Activated CD4-positive, alpha-beta T cell treated with anti-CD3 and anti-CD28 coated beads for 36 hours (primary cell): Measurements from ENCODE around the gene EMP2. TPM values are rescaled to one million over a fixed set of nuclear protein-coding genes. Genes with fewer than 3 reads are reported as not detected.
"Not testable (repeated sequence)": the region's sequence is repeated elsewhere in the genome, so short reads cannot be mapped to it uniquely, and the experiment has no call there.

Source experiments
- ATAC-seq: fragments of 200-7000 bp; cut with Tn5 transposase; one replicate; pipeline ENCODE4 v1.10.0; 2021; ENCODE audit warnings: mild to moderate bottlenecking, moderate library complexity
- CTCF ChIA-PET: fragments of 350-600 bp; sonication (Branson Sonifier 250); formaldehyde crosslinking; loops from one replicate; lab custom pipeline; 2021; ENCODE audit warnings: antibody characterized with exemption; lab: Charles Lee
- POLR2A ChIA-PET: fragments of 350-600 bp; sonication (Branson Sonifier 250); formaldehyde crosslinking; loops from one replicate; lab custom pipeline; 2021; ENCODE audit warnings: antibody characterized with exemption, inconsistent platforms; lab: Charles Lee
- DNase-seq: peaks from one replicate; pipeline ENCODE4 v3.0.0-alpha.2; 2020
- H3K27ac Mint-ChIP-seq: one replicate; pipeline ENCODE4 v1.8.0; 2021; ENCODE audit warnings: mixed read lengths
- H3K27me3 Mint-ChIP-seq: one replicate; pipeline ENCODE4 v1.8.0; 2021; ENCODE audit warnings: mixed read lengths
- H3K36me3 Mint-ChIP-seq: one replicate; pipeline ENCODE4 v1.8.0; 2021; ENCODE audit warnings: low read depth, mixed read lengths
- H3K4me1 Mint-ChIP-seq: one replicate; pipeline ENCODE4 v1.8.0; 2021; ENCODE audit warnings: mixed read lengths
- H3K4me3 Mint-ChIP-seq: one replicate; pipeline ENCODE4 v1.8.0; 2021; ENCODE audit warnings: mild to moderate bottlenecking, moderate library complexity, mixed read lengths
- H3K9me3 Mint-ChIP-seq: one replicate; pipeline ENCODE4 v1.8.0; 2021; ENCODE audit warnings: low read depth, mixed read lengths
- intact Hi-C, 2 experiments: fragments of 100-400 bp; cut with DNase I in 1 of 2; cut with micrococcal nuclease in 1 of 2; formaldehyde crosslinking; loops; one replicate each; pipeline versions ENCODE4 v1.14.2 to v1.15.1; 2022 to 2024; cut with DNase I, micrococcal nuclease
- total RNA-seq, 2 experiments: library from RNA; stranded (reverse); gene quantifications; one replicate each; pipeline ENCODE4 v1.2.3, GENCODE V29; 2021

The EMP2 gene, protein sequence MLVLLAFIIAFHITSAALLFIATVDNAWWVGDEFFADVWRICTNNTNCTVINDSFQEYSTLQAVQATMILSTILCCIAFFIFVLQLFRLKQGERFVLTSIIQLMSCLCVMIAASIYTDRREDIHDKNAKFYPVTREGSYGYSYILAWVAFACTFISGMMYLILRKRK
- not detected for total RNA-seq

- no peaks in the 10 kb centered on the region for H3K36me3 Mint-ChIP-seq
- no peak for DNase-seq
- ChIA-PET CTCF (interaction anchor here (0.6 to 0.8 kb wide), 2 partner anchors 58 to 1304 kb away, joined by 3 to 5 read pairs; no protein-coding TSS in a partner anchor), POLR2A (no interaction called here)
- intact Hi-C loops = no loop called here
- no peak within 1 kb of the TSS for H3K27ac Mint-ChIP-seq
- no peaks in the 10 kb centered on the region for H3K9me3 Mint-ChIP-seq
- peaks cover 43% of the 10 kb centered on the region for H3K27me3 Mint-ChIP-seq
- H3K4me1 Mint-ChIP-seq = no peaks in the 10 kb centered on the region
- H3K4me3 Mint-ChIP-seq = no peak within 1 kb of the TSS
- peak; percentile 30 for ATAC-seq
Measured at GRCh38 chr16:10579965-10580882, at the start of gene EMP2. TSS of gene EMP2 (minus strand) at chr16:10580598. CDS start at chr16:10547617, 32,981 bp downstream.

- DNase-seq (no peak), ATAC-seq (no peak)
- no peak overlapping the region for H3K27ac Mint-ChIP-seq
- H3K4me3 Mint-ChIP-seq = no peak overlapping the region
- intact Hi-C loops = no loop called here
- CTCF ChIA-PET = no interaction called here
- POLR2A ChIA-PET = no interaction called here
- peaks cover 9% of the 10 kb centered on the region for H3K27me3 Mint-ChIP-seq
- no peaks in the 10 kb centered on the region for H3K36me3 Mint-ChIP-seq
- no peaks in the 10 kb centered on the region for H3K9me3 Mint-ChIP-seq
- H3K4me1 Mint-ChIP-seq = no peaks in the 10 kb centered on the region
Measured at GRCh38 chr16:10629592-10629963, 49.2 kb upstream of the EMP2 start.

DNA sequence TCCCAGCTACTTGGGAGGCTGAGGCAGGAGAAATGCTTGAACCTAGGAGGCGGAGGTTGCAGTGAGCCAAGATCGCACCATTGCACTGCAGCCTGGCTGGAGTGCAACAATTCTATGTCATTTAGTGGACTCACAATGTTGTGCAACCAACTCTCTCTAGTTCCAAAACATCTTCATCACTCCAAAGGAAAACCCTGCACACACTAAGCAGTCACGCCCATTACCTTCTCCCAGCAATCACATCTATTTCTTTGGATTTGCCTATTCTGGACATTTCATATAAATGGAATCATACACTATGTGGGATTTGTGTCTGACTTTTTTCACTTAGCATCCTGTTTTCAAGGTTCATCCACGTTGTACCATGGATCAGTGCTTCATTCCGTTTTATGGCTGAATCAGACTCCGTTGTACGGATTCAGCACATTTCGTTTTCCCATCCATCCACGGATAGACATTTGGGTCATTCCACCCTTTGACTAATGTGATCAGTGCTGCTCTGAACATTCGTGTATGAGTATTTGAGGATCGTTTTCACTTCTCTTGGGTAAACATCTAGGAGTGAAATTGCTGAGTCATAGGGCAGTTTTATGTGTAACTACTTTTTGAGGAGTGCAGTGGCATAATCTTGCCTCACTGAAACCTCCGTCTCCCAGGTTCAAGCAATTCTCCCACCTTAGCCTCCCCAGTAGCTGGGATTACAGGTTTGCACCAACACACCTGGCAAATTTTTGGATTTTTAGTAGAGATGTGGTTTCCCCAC, 45.4 kb upstream of the EMP2 start:
- Mint-ChIP-seq H3K4me3 (no peak overlapping the region), H3K27me3 (peaks cover 3% of the 10 kb centered on the region), H3K27ac (no peak overlapping the region), H3K36me3 (no peaks in the 10 kb centered on the region), H3K9me3 (no peaks in the 10 kb centered on the region), H3K4me1 (no peaks in the 10 kb centered on the region)
- ATAC-seq (no peak), DNase-seq (no peak)
- intact Hi-C loops = no loop called here
- ChIA-PET CTCF (no interaction called here), POLR2A (no interaction called here)

GRCh38 chr16:10624527-10624926, 44.1 kb upstream of the EMP2 start:
- Mint-ChIP-seq H3K27me3 (peaks cover 7% of the 10 kb centered on the region), H3K36me3 (no peaks in the 10 kb centered on the region), H3K27ac (no peak overlapping the region), H3K9me3 (no peaks in the 10 kb centered on the region), H3K4me3 (no peak overlapping the region), H3K4me1 (peaks cover 2% of the 10 kb centered on the region)
- ChIA-PET POLR2A (no interaction called here), CTCF (no interaction called here)
- no peak for ATAC-seq
- intact Hi-C loops = no loop called here
- no peak for DNase-seq

DNA sequence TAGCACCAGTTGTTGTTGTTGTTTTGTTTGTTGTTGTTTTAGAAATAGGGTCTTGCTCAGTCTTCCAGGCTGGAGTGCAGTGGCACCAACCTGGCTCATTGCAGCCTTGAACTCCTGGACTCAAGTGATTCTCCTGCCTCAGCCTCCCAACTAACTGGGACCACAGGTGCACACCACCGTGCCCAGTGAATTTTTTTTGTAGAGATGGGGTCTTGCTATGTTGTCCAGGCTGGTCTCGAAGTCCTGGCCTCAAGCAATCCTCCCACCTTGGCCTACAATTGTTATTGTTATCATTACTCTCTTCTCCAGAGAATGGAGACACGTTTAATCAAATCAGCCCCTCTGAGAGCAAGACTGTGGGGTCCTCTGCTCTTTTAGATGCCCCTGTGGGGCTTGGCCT, 42.7 kb upstream of the EMP2 start:
- no peaks in the 10 kb centered on the region for H3K9me3 Mint-ChIP-seq
- H3K4me1 Mint-ChIP-seq = peaks cover 2% of the 10 kb centered on the region
- no peak overlapping the region for H3K4me3 Mint-ChIP-seq
- H3K27me3 Mint-ChIP-seq = peaks cover 12% of the 10 kb centered on the region
- no peak for ATAC-seq
- no peak for DNase-seq
- POLR2A ChIA-PET = no interaction called here
- intact Hi-C loops = no loop called here
- no peaks in the 10 kb centered on the region for H3K36me3 Mint-ChIP-seq
- H3K27ac Mint-ChIP-seq = no peak overlapping the region
- CTCF ChIA-PET = no interaction called here

- Mint-ChIP-seq H3K36me3 (no peaks in the 10 kb centered on the region), H3K27me3 (peaks cover 14% of the 10 kb centered on the region), H3K4me3 (no peak overlapping the region), H3K27ac (no peak overlapping the region), H3K4me1 (peaks cover 2% of the 10 kb centered on the region), H3K9me3 (no peaks in the 10 kb centered on the region)
- no peak for ATAC-seq
- intact Hi-C loops = no loop called here
- DNase-seq = no peak
- ChIA-PET CTCF (no interaction called here), POLR2A (no interaction called here)
Measured at GRCh38 chr16:10622036-10622921, 41.9 kb upstream of the EMP2 start.

DNA sequence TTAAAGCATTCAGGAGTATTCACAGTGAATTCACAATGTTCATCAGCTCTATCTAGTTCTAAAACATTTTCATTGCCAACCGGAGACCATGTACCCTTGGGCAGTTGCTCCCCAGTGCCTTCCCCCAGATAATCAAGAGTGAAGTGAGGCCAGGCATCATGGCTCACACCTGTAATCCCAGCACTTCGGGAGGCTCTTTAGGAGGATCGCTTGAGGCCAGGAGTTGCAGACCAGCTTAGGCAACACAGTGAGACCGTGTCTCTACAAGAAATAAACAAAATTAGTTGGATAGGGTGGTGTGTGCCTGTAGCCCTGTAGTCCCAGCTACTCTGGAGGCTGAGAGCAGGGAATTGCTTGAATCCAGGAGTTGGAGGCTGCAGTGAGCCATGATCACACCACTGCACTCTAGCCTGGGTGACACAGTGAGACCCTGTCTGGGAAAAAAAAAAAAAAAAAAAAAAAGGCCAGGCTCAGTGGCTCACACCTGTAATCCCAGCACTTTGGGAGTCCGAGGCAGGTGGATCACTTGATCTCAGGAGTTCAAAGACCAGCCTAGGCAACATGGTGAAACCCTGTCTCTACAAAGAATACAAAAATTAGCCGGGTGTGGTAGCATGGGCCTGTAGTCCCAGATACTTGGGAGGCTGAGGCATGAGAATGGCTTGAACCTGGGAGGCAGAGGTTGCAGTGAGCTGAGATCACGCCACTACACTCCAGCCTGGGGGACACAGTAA, 41.0 kb upstream of the EMP2 start:
- ATAC-seq, H3K9me3 Mint-ChIP-seq, intact Hi-C loops, DNase-seq, CTCF ChIA-PET, H3K4me3 Mint-ChIP-seq, POLR2A ChIA-PET, H3K4me1 Mint-ChIP-seq, H3K27ac Mint-ChIP-seq, H3K36me3 Mint-ChIP-seq: not testable (repeated sequence)
- H3K27me3 Mint-ChIP-seq = peaks cover 14% of the 10 kb centered on the region

GRCh38 chr16:10620120-10620519, 39.7 kb upstream of the EMP2 start:
- H3K36me3 Mint-ChIP-seq = no peaks in the 10 kb centered on the region
- H3K9me3 Mint-ChIP-seq = no peaks in the 10 kb centered on the region
- CTCF ChIA-PET = no interaction called here
- ATAC-seq = no peak
- H3K4me3 Mint-ChIP-seq = no peak overlapping the region
- no peak overlapping the region for H3K27ac Mint-ChIP-seq
- intact Hi-C loops = no loop called here
- POLR2A ChIA-PET = no interaction called here
- DNase-seq = no peak
- peaks cover 2% of the 10 kb centered on the region for H3K4me1 Mint-ChIP-seq
- H3K27me3 Mint-ChIP-seq = peaks cover 14% of the 10 kb centered on the region

DNA sequence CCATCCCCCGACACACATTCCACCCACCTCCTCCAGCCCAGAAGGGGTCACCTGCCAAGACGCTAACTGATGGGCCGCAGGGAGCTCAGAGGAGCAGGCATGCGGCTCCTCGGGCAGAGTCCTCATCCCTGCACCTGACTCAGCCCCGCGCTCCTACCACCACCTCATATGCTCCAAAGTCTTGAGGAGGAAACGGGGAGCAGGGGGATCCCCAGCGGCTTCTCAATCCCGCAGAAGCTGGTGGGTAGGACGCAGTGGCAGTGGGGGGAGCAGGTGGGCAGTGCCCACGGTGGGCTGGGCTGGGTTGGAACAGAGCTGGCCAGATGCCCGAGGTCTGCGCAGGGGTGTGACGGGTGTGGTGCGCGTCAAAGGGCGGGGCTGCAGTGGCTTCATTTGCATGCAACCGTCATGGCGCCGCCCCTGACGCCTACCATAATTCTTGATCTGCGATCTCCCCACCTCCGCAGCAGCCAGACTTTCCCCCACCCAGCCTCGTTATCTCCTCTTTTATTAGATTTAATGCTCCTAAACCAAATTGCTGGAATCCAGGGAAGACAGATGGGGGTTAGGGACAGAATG, 39.0 kb upstream of the EMP2 start:
- Mint-ChIP-seq H3K27me3 (peaks cover 11% of the 10 kb centered on the region), H3K36me3 (no peaks in the 10 kb centered on the region), H3K27ac (no peak overlapping the region), H3K4me3 (no peak overlapping the region), H3K9me3 (no peaks in the 10 kb centered on the region), H3K4me1 (peaks cover 2% of the 10 kb centered on the region)
- ChIA-PET CTCF (no interaction called here), POLR2A (no interaction called here)
- ATAC-seq = peak; percentile 26
- peak; percentile 43 for DNase-seq
- intact Hi-C loops = no loop called here

DNA sequence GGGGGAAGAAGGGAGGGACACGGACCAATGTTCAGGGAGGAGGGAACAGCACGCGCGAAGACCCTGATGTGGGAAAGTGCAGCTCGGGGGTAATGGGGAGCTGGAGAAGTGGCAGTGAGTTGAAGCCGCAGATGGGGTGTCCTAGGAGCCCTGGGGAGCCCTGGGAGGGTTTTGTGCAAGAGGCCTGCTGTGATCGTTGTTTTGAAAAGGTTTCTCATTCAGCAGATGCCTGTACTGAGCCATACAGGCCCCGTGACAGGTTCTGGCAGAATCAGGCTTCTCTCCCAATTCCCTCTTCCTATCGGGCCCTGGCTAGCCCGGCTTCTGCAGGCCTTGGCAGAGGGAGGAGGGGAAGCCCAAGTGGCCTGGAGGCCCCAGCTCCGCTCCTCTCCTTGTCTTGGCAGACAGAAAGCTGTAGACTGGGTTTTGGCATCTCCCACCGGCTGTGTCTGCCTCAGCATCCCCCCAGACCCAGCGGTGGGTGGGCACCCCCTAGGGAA, 38.4 kb upstream of the EMP2 start:
- ATAC-seq (no peak), DNase-seq (no peak)
- H3K27me3 Mint-ChIP-seq = peaks cover 11% of the 10 kb centered on the region
- H3K27ac Mint-ChIP-seq = no peak overlapping the region
- ChIA-PET CTCF (interaction anchor here (0.8 kb wide), 1 partner anchor 301 kb away, joined by 5 read pairs; no protein-coding TSS in a partner anchor), POLR2A (no interaction called here)
- no peaks in the 10 kb centered on the region for H3K36me3 Mint-ChIP-seq
- H3K4me1 Mint-ChIP-seq = peaks cover 2% of the 10 kb centered on the region
- no peak overlapping the region for H3K4me3 Mint-ChIP-seq
- intact Hi-C loops = no loop called here
- H3K9me3 Mint-ChIP-seq = no peaks in the 10 kb centered on the region
